Activated CD4-positive, CD25-positive, alpha-beta regulatory T cell treated with anti-CD3 and anti-CD28 coated beads, Interleukin-2, amount 50 U/mL, for 16 hours (primary cell): ENCODE data around the gene FSTL5.

Experiments
- DNase-seq: peaks from one replicate; pipeline ENCODE4 v3.0.0-alpha.2; 2020; ENCODE audit warnings: low read depth, low spot score

The FSTL5 gene

GRCh38 chr4:161937596-161937995 lies 226.2 kb downstream of the FSTL5 start:
- DNase-seq: no peak

- no peak for DNase-seq
Measured at GRCh38 chr4:161936625-161937550, 226.9 kb downstream of the FSTL5 start.

GRCh38 chr4:161931089-161931488 lies 232.7 kb downstream of the FSTL5 start:
- DNase-seq: no peak

- no peak for DNase-seq
Measured at GRCh38 chr4:161929956-161930355, 233.8 kb downstream of the FSTL5 start.

GRCh38 chr4:161926033-161926828 lies 237.6 kb downstream of the FSTL5 start:
- no peak for DNase-seq

- DNase-seq: no peak
Measured at GRCh38 chr4:161920304-161921052, 243.3 kb downstream of the FSTL5 start.

- DNase-seq: no peak
Measured at GRCh38 chr4:161919442-161920220, 244.2 kb downstream of the FSTL5 start.

GRCh38 chr4:161916035-161916434 lies 247.8 kb downstream of the FSTL5 start:
- no peak for DNase-seq

- no peak for DNase-seq
Measured at GRCh38 chr4:161907590-161907955, 256.2 kb downstream of the FSTL5 start.

- DNase-seq: no peak
Measured at GRCh38 chr4:161906836-161907589, 256.8 kb downstream of the FSTL5 start.

GRCh38 chr4:161900110-161900509 lies 263.7 kb downstream of the FSTL5 start:
- DNase-seq: no peak

GRCh38 chr4:161894493-161895167 lies 269.2 kb downstream of the FSTL5 start:
- DNase-seq: no peak

- DNase-seq: no peak
Measured at GRCh38 chr4:161894014-161894413, 269.8 kb downstream of the FSTL5 start.

GRCh38 chr4:161893566-161893965 lies 270.2 kb downstream of the FSTL5 start:
- DNase-seq: no peak

GRCh38 chr4:161892951-161893350 lies 270.8 kb downstream of the FSTL5 start:
- DNase-seq: no peak

GRCh38 chr4:161883157-161883556 lies 280.6 kb downstream of the FSTL5 start:
- no peak for DNase-seq

GRCh38 chr4:161881370-161881769 lies 282.4 kb downstream of the FSTL5 start:
- DNase-seq: no peak

- no peak for DNase-seq
Measured at GRCh38 chr4:161869511-161869910, 294.3 kb downstream of the FSTL5 start.

GRCh38 chr4:161856711-161857326 lies 307.0 kb downstream of the FSTL5 start:
- DNase-seq: no peak
